ENCODE results near the gene PCDH8. TPM values are rescaled to one million over a fixed set of nuclear protein-coding genes. Genes with fewer than 3 reads are reported as not detected.
A peak's percentile ranks its signal among the peaks of the same experiment; 100 is the strongest.

The PCDH8 gene
- polyA plus RNA-seq, 1 donor, result 0.56 TPM

DNA sequence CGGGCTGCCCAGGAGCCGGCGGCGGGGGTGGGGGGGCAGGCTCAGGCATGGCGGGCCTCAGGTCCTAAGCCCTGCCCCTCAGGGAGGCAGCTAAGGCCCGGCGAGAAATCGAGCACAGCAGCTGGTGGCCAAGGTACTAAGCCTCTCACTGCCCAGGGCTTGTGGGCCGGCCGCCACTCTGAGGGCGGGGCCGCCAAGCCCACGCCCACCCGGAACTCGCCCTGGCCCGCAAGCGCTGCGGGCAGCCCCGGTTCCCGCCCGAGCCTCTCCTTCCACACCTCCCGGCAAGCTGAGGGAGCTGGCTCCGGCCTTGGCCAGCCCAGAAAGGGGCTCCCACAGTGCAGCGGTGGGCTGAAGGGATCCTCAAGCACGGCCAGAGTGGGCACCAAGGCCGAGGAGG, 33.1 kb downstream of the PCDH8 start:
- DNase-seq (ENCODE audit: low read depth), result no peak

DNA sequence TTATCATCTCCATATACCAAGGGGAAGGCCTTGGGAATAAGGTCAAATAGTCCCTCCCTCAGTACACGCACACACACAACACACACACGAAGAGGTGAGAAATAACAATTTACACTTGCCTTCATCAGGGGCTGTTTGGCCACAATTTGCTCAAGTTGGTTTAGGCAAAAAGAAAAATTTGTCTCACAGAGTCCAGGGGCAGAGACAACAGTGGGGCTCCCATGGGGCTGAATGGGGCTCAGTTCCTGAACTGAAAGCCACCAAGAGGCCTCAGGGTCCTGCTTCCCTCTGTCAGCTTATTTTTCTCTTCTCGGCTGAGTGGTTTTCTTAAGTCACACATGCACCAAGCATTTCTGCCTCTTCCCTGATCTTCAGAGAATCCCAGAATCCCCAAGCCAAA, 35.5 kb downstream of the PCDH8 start:
- DNase-seq (ENCODE audit: low read depth), result no peak

DNA sequence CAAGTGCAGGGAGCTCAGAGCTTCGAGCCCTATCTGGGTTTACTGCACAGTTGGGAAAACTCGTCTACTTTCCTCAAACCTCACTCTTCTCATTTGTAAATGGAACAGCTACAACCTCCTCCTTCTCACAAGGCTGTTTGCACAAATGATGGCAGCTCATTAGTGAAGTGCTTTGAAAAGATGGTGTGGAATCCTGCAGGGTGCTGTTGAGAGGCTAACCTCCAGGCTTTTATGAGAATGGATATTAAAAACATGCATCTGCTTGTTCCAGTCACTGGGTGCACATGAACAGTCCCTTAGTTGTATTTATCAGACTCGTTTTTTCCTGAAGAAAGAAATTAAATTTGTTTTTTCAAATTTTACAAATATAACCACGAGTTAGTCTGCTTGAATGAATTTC, 36.6 kb downstream of the PCDH8 start:
- no peak for DNase-seq (ENCODE audit: low read depth)

DNA sequence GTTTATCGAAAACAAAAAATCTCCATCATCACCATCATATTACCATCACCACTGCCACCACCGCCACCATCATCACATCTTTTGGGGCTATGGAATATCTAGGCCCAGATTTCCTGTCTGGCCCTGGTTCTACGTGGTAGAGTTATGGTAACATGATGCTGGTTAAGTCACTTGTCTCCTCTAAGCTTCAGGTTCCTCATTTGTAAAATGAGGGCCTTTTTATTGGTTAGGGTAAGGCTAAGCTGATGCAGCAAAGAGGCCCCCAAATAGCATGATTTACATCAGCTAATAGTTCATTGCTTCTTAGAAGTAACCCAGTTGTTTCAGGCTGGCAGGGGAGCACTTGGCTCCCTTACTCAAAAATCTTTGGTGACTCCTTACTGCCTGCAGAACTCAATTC, 37.9 kb downstream of the PCDH8 start:
- no peak for DNase-seq (ENCODE audit: low read depth)

DNA sequence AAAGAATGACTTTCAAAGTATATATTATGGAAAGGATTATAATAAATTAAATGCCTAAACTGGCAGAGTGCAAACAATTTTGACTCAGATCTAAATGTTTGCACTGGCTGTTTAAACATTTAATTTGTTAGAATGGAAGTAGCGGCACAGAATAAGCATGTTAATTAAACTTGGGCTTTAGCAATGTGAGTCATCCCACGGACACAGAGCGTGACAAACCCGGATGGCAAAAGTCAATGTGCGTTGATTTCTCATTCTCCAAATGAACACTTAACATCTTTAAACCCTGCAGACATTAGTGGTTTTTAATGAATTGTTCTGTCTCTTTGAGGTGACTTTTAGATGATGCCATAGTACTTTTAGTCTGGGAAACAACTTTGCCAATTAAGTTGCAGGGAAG, 38.4 kb downstream of the PCDH8 start:
- DNase-seq (ENCODE audit: low read depth), result no peak

DNA sequence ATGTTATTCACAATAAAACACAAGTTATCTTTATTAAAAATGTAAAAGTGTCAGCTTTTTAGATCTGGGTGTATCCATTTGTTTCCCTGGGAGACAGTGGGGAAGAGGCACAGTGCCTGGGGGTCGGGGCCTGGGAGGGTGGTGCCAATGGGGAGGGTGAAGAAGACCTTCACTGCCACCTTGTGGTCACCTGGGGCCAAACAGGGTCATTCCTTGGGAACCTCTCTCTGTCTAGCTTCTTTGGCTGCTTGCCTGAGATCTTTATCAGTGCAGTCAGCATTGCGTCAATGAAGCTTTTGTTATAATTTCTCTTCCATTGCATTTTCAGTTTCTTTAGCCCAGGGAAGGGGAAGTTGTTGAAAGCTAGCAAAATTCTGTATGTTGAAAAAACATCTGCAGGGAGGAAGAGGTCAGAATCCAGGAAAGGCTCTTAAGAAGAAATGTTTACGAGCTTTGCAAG, 39.1 kb downstream of the PCDH8 start:
- peak; percentile 11 for DNase-seq (ENCODE audit: low read depth)

DNA sequence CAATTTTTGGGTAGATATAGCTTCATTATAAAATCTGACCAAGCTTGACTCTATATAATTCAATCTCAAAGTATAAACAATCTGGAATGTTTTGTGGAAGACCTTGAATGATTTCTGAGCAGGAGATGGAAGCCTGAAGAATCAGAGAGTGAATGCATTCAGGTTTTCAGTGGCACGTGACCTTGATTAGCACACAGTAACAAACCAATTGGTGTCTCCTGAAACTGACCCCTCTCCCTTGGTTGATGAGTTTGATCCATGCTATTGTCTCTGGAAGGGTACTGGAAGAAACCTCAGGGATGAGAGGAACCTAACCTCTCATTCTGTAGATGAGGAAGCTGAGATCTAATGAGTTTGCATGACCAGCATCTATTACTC, 39.6 kb downstream of the PCDH8 start:
- DNase-seq (ENCODE audit: low read depth), result no peak

DNA sequence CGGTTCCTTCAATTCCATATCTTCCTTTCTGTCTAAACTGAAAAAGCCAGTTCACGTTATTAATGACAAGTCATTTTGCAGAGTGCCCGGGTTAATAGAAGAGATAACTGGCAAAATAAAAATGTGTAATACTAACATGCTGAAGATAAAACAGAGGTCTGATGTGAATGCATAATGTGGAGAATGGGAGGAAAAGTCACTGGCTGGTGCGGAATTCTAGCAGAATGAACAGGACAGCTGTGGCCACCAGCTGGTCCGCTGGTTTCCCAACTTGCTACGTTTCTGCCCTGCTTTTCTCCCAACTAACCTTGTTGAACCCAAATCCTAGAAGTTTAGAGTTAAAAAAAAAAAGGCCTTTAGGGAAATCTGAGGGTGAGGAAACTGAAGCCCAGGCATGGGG, 42.4 kb downstream of the PCDH8 start:
- no peak for DNase-seq (ENCODE audit: low read depth)

DNA sequence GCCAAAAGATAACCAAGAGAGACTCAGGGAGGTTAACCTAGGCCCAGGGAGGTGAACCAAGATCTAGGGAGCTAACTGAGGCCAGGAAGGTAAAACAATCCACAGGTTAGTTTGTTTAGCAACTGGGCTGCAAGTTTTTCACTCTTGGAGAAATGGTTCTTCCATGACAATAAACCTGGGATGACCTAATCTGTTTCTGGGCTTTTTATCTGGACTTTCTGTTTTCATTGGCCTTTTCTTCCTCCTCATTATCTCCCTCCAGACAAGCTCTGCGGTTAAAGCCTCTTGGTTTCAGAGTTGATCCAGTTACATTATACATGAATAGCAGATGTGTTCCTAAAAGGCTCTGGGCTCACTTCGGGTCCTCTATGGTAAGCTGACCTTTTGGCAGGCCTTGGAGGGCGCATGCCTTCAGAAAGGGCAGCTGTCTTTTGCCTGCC, 44.2 kb downstream of the PCDH8 start:
- DNase-seq (ENCODE audit: low read depth), result no peak

DNA sequence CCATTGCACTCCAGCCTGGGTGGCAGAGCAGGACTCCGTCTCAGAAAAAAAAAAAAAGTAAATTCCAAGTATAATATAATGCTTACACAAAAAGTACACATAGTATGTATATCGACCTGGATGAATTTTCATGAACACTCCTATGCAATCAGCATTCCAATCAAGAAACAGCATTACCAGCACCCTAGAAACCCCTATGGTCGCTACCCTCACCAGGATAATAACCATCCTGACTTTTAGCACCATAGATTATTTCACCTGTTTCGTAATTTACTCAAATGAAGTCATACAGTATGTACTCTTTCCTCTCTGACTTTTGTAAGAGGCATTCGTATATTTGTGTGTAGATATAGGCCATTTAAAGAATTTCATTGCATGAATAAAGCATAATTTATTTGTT, 47.6 kb downstream of the PCDH8 start:
- no peak for DNase-seq (ENCODE audit: low read depth)

DNA sequence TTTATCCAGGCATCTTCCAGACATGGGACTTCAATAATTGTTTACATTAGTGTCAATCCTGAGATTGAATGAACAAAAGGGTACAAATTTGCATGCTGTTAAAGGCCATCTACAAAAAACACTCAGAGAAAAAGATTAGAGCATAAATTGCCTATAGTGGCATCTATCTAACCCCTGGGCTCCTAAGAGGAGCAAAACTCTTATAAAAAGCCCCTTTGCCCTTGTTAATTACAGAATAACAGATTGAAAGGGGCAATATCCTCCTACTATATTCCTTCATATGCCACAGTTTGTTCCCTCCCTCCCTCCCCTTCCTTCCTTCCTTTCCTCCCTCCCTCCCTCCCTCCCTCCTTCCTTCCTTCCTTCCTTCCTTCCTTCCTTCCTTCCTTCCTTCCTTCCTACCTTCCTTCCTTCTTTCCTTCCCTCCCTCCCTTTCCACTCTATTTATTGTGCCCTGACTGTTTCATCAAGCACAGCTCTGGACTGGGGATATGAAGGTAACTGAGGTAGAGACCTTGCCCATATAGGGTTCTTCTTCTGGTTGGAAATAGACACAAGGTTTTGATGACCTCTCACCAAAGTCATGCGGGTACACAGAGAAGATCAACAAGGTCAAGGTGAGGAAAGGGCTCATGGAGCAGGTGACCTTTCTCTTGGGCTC, 49.5 kb downstream of the PCDH8 start:
- DNase-seq (ENCODE audit: low read depth), result no peak

DNA sequence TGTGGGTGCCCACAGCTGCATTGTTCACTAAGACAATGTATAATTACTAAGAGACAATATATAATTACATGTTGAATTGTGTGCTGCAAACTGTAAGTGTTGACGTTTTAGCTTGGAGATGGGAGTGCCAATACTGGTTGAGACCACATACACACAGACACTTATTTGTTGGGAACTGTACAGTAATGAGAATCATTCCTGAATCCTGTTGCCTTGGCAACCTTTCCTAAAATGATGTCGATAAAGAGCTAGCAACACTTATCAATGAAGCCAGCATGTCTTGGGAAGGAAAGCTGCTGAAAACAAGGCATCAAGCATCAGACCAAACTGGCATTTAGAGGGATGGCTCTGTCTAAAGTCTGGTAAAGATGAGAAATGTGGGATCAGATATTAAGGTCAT, 51.3 kb downstream of the PCDH8 start:
- no peak for DNase-seq (ENCODE audit: low read depth)

DNA sequence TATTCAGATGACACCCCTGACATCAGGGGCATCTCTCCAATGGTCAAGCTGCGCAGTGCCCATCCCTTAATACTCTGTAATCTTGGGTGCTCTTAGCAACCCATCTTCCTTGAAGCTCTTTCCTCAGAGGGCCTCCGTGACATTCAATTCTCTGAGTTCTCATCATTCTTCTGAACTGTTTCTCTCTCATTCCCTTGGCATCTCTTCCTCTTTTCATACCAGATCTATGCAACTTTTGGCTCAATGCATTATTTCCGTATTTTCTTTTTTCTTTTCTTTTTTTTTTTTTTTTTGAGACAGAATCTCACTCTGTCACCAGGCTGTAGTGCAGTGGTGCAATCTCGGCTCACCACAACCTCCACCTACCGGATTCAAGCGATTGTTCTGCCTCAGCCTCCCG, 53.9 kb downstream of the PCDH8 start:
- DNase-seq (ENCODE audit: low read depth), result no peak

DNA sequence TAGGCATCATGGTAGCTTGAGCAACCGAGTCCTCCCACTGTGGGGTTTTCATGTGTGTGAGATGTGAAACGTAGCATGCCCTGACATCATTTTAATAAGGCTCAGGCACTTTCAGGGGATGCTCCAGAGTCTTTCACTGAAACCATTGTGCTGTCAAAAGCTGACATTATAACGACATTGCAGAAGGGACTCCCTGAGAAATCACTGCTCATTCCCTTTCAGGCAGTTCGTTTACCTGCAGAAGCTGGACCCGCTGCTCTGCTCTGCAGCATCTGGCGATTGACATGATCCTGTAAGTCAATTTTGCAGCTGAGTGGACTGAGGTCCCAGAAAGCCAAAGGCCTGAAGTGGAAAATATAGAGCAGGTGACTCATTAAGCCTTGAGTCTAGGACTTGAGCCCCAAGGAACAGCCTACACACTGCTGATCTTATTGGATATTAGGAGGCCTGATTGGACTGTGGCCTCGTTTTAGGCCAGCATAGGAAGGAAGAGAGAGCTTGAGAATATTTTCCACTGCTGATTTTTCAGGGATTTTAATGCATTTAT, 54.9 kb downstream of the PCDH8 start:
- no peak for DNase-seq (ENCODE audit: low read depth)

Other genes starting within 250 kb of the PCDH8 start
- 10.1 TPM for gene HNRNPA1L2, start 206.2 kb downstream of the PCDH8 start, polyA plus RNA-seq (ENCODE audit: insufficient read length)
- gene SUGT1, start 195.8 kb downstream of the PCDH8 start, polyA plus RNA-seq (ENCODE audit: insufficient read length), result 36.3 TPM
- gene CNMD, start 108.8 kb downstream of the PCDH8 start, polyA plus RNA-seq (ENCODE audit: insufficient read length), result 0.57 TPM
- gene OLFM4, start 180.2 kb upstream of the PCDH8 start, polyA plus RNA-seq (ENCODE audit: insufficient read length), result 0.85 TPM